Activated B cell treated with CpG ODN at 0.5 μM for 24 hours (primary cell): Measurements from ENCODE around the gene ESPNL. TPM values are rescaled to one million over a fixed set of nuclear protein-coding genes. Genes with fewer than 3 reads are reported as not detected.
A peak's percentile ranks its signal among the peaks of the same experiment; 100 is the strongest.

Source experiments
- ATAC-seq: fragments of 200-7000 bp; cut with Tn5 transposase; one replicate; pipeline ENCODE4 v1.10.0; 2021; ENCODE audit warnings: low read depth, mild to moderate bottlenecking, moderate library complexity
- CTCF ChIA-PET: fragments of 350-600 bp; sonication (Branson Sonifier 250); formaldehyde crosslinking; loops from one replicate; lab custom pipeline; 2021; ENCODE audit warnings: antibody characterized with exemption; lab: Charles Lee
- POLR2A ChIA-PET: fragments of 350-600 bp; sonication (Branson Sonifier 250); formaldehyde crosslinking; loops from one replicate; lab custom pipeline; 2021; ENCODE audit warnings: antibody characterized with exemption; lab: Charles Lee
- DNase-seq: peaks from one replicate; pipeline ENCODE4 v3.0.0; 2022
- H3K27ac Mint-ChIP-seq: one replicate; pipeline ENCODE4 v1.8.0; 2020; ENCODE audit warnings: mixed read lengths
- H3K27me3 Mint-ChIP-seq: one replicate; pipeline ENCODE4 v1.8.0; 2021; ENCODE audit warnings: mixed read lengths
- H3K36me3 Mint-ChIP-seq: one replicate; pipeline ENCODE4 v1.8.0; 2021; ENCODE audit warnings: low read depth, mixed read lengths
- H3K4me1 Mint-ChIP-seq: one replicate; pipeline ENCODE4 v1.8.0; 2021; ENCODE audit warnings: mixed read lengths
- H3K4me3 Mint-ChIP-seq: one replicate; pipeline ENCODE4 v1.8.0; 2020; ENCODE audit warnings: mild to moderate bottlenecking, mixed read lengths
- H3K9me3 Mint-ChIP-seq: one replicate; pipeline ENCODE4 v1.8.0; 2020; ENCODE audit warnings: mixed read lengths
- CTCF ChIP-seq: fragments of 200-600 bp; IDR thresholded peaks from one replicate; pipeline ENCODE4 v1.8.0; 2022; ENCODE audit warnings: antibody characterized with exemption, mild to moderate bottlenecking
- intact Hi-C: fragments of 100-400 bp; cut with micrococcal nuclease; formaldehyde crosslinking; loops from one replicate; pipeline ENCODE4 v1.15.1; 2024
- total RNA-seq: library from RNA; stranded (reverse); gene quantifications from 2 replicates; pipeline ENCODE4 v1.2.3, GENCODE V29; 2022

ESPNL gene
- total RNA-seq, 1 donor from 2014 or later, result 0.42 TPM

- DNase-seq (no peak), ATAC-seq (peak; percentile 68)
- no peak for TF ChIP-seq CTCF
- CTCF ChIA-PET, result no interaction called here
- intact Hi-C loops, result no loop called here
- no peaks in the 10 kb centered on the region for H3K27me3 Mint-ChIP-seq
- POLR2A ChIA-PET, result no interaction called here
- H3K4me1 Mint-ChIP-seq, result peaks cover 12% of the 10 kb centered on the region
- H3K4me3 Mint-ChIP-seq, result no peak overlapping the region
- H3K9me3 Mint-ChIP-seq, result no peaks in the 10 kb centered on the region
- no peaks in the 10 kb centered on the region for H3K36me3 Mint-ChIP-seq
- no peak overlapping the region for H3K27ac Mint-ChIP-seq
Observed at GRCh38 chr2:238139196-238140039, 39.3 kb downstream of the ESPNL start.

GRCh38 chr2:238140040-238140439 lies 39.9 kb downstream of the ESPNL start:
- Mint-ChIP-seq H3K4me1 (peaks cover 12% of the 10 kb centered on the region), H3K36me3 (no peaks in the 10 kb centered on the region), H3K4me3 (no peak overlapping the region), H3K9me3 (no peaks in the 10 kb centered on the region), H3K27ac (no peak overlapping the region), H3K27me3 (no peaks in the 10 kb centered on the region)
- intact Hi-C loops, result no loop called here
- DNase-seq (no peak), ATAC-seq (no peak)
- TF ChIP-seq CTCF, result no peak
- ChIA-PET POLR2A (no interaction called here), CTCF (no interaction called here)

- intact Hi-C loops, result no loop called here
- POLR2A ChIA-PET, result no interaction called here
- peaks cover 12% of the 10 kb centered on the region for H3K4me1 Mint-ChIP-seq
- DNase-seq (no peak), ATAC-seq (no peak)
- H3K36me3 Mint-ChIP-seq, result no peaks in the 10 kb centered on the region
- CTCF ChIA-PET, result no interaction called here
- no peak overlapping the region for H3K4me3 Mint-ChIP-seq
- H3K9me3 Mint-ChIP-seq, result no peaks in the 10 kb centered on the region
- no peak overlapping the region for H3K27ac Mint-ChIP-seq
- no peak for TF ChIP-seq CTCF
- no peaks in the 10 kb centered on the region for H3K27me3 Mint-ChIP-seq
Observed at GRCh38 chr2:238140721-238141540, 40.8 kb downstream of the ESPNL start.

- H3K4me1 Mint-ChIP-seq, result peaks cover 12% of the 10 kb centered on the region
- H3K4me3 Mint-ChIP-seq, result no peak overlapping the region
- DNase-seq (no peak), ATAC-seq (no peak)
- no peaks in the 10 kb centered on the region for H3K27me3 Mint-ChIP-seq
- intact Hi-C loops, result no loop called here
- TF ChIP-seq CTCF, result no peak
- no peaks in the 10 kb centered on the region for H3K36me3 Mint-ChIP-seq
- CTCF ChIA-PET, result no interaction called here
- H3K9me3 Mint-ChIP-seq, result no peaks in the 10 kb centered on the region
- no peak overlapping the region for H3K27ac Mint-ChIP-seq
- POLR2A ChIA-PET, result no interaction called here
Observed at GRCh38 chr2:238141541-238142318, 41.6 kb downstream of the ESPNL start.
